Mucosa of descending colon (tissue), 3 donors: ENCODE measurements around the gene USP5. TPM values are rescaled to one million over a fixed set of nuclear protein-coding genes. Genes with fewer than 3 reads are reported as not detected.

Source experiments
- ATAC-seq: fragments of 200-7000 bp; cut with Tn5 transposase; one replicate; pipeline ENCODE4 v1.9.1; 2020; ENCODE audit warnings: mild to moderate bottlenecking, moderate library complexity
- DNase-seq, 3 donors: peaks; one replicate each; pipeline ENCODE4 v3.0.0-alpha.2; 2020
- H3K36me3 ChIP-seq: fragments of 200-600 bp; one replicate; pipeline ENCODE4 v1.8.0; 2021; ENCODE audit warnings: low read depth, mild to moderate bottlenecking
- H3K4me1 ChIP-seq: fragments of 200-600 bp; one replicate; pipeline ENCODE4 v1.8.0; 2021; ENCODE audit warnings: low read depth, mild to moderate bottlenecking
- H3K4me3 ChIP-seq: fragments of 200-600 bp; one replicate; pipeline ENCODE4 v1.8.0; 2021; ENCODE audit warnings: mild to moderate bottlenecking
- H3K9me3 ChIP-seq: fragments of 200-600 bp; one replicate; pipeline ENCODE4 v1.8.0; 2021; ENCODE audit warnings: mild to moderate bottlenecking
- intact Hi-C, 2 donors: fragments of 100-400 bp; cut with DNase I in 1 of 2; cut with micrococcal nuclease in 1 of 2; formaldehyde crosslinking; loops; one replicate each; pipeline versions ENCODE4 v1.11.0 to v1.11.1; 2022; cut with DNase I, micrococcal nuclease
- long read RNA-seq, 2 donors: library from polyadenylated mRNA; unstranded; transcript quantifications; one replicate each; pipeline ENCODE4 v2.0.0, GENCODE V29; 2019 to 2021
- total RNA-seq, 3 donors: library from RNA; stranded (reverse); fragmentation: NEBNext Ultra II Directional in 2 of 3; extraction: Animal tissue kit (Norgen Biotek cat#: 25700) in 2 of 3; gene quantifications; one replicate each; pipeline versions ENCODE4 v1.2.1 to v1.2.4, GENCODE V29; 2021 to 2023
- TF ChIP-seq, protein P1 (sequence below): fragments of 200-600 bp; IDR thresholded peaks from one replicate; pipeline ENCODE4 v1.8.0; 2022; ENCODE audit warnings: antibody characterized with exemption, mild to moderate bottlenecking
- donor health status: DM: no; HTN: no; CAD: no; lungs with moderate emphysema.
- donor health status: DM: no; HTN: no; CAD: no.
- donor health status: DM: no; HTN: yes; CAD: no.

The USP5 gene, protein sequence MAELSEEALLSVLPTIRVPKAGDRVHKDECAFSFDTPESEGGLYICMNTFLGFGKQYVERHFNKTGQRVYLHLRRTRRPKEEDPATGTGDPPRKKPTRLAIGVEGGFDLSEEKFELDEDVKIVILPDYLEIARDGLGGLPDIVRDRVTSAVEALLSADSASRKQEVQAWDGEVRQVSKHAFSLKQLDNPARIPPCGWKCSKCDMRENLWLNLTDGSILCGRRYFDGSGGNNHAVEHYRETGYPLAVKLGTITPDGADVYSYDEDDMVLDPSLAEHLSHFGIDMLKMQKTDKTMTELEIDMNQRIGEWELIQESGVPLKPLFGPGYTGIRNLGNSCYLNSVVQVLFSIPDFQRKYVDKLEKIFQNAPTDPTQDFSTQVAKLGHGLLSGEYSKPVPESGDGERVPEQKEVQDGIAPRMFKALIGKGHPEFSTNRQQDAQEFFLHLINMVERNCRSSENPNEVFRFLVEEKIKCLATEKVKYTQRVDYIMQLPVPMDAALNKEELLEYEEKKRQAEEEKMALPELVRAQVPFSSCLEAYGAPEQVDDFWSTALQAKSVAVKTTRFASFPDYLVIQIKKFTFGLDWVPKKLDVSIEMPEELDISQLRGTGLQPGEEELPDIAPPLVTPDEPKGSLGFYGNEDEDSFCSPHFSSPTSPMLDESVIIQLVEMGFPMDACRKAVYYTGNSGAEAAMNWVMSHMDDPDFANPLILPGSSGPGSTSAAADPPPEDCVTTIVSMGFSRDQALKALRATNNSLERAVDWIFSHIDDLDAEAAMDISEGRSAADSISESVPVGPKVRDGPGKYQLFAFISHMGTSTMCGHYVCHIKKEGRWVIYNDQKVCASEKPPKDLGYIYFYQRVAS
- total RNA-seq = 10 to 100 TPM; 65.9 to 80.7 (median 79.7) TPM
- long read RNA-seq, donor 1, transcript USP5-202 (20 exons, 3,083 nt) = major isoform, 126 of 177 reads
- long read RNA-seq, donor 1, transcript USP5-201 (20 exons, 3,181 nt) = minor isoform, 19 of 177 reads
- long read RNA-seq, donor 1, partial matches to known transcripts = 14 of 177 reads
- long read RNA-seq, donor 1, other reads (novel, unspliced or antisense) = 16 of 177 reads
- long read RNA-seq, donor 2, transcript USP5-202 (20 exons, 3,083 nt) = major isoform, 25 of 29 reads
- long read RNA-seq, donor 2, partial matches to known transcripts = 2 of 29 reads
- long read RNA-seq, donor 2, other reads (novel, unspliced or antisense) = 1 of 29 reads

DNA sequence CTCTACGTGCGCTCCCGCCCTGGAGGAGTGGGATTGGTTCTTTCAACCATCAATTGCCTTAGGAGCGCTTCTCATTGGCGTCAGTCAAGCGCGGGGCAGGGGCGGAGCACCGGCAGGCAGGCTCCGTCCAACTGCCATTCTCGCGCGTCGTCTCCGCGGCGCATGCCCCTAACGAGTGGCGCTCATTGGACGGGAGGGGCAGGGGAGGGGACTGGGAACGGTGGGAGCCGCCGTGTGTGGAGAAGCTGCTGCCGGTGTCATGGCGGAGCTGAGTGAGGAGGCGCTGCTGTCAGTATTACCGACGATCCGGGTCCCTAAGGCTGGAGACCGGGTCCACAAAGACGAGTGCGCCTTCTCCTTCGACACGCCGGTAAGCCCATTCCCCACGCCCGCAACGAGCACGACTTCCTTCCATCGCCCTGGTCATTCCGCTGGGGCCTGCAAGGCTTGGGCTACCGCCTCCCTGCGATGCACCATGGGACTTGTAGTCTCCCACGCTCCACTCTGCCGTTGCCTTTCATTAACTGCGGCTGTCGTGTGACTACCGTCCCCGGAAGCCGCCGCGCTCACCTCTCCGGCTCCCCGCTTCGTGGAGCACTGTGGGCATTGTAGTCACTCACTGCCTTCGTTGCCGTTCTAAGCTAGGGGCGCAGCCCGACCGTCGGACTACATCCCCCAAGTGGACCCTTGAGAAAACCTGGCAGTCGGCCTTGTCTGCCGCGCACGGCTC, at the start of gene USP5:
USP5 (plus strand) TSS at position 230 of the 730 bp plus-strand sequence; CDS start at position 260, 30 bp downstream.
- Histone ChIP-seq H3K36me3 (no peaks in the 10 kb centered on the region), H3K4me1 (peaks cover 19% of the 10 kb centered on the region), H3K9me3 (no peaks in the 10 kb centered on the region), H3K4me3 (peak within 1 kb of the TSS; percentile 33)
- intact Hi-C loops = no loop called here
- DNase-seq (peak; percentile 98 to 100 (median 98)), ATAC-seq (peak; percentile 87)
- TF ChIP-seq, protein P1, sequence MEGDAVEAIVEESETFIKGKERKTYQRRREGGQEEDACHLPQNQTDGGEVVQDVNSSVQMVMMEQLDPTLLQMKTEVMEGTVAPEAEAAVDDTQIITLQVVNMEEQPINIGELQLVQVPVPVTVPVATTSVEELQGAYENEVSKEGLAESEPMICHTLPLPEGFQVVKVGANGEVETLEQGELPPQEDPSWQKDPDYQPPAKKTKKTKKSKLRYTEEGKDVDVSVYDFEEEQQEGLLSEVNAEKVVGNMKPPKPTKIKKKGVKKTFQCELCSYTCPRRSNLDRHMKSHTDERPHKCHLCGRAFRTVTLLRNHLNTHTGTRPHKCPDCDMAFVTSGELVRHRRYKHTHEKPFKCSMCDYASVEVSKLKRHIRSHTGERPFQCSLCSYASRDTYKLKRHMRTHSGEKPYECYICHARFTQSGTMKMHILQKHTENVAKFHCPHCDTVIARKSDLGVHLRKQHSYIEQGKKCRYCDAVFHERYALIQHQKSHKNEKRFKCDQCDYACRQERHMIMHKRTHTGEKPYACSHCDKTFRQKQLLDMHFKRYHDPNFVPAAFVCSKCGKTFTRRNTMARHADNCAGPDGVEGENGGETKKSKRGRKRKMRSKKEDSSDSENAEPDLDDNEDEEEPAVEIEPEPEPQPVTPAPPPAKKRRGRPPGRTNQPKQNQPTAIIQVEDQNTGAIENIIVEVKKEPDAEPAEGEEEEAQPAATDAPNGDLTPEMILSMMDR = no peak

DNA sequence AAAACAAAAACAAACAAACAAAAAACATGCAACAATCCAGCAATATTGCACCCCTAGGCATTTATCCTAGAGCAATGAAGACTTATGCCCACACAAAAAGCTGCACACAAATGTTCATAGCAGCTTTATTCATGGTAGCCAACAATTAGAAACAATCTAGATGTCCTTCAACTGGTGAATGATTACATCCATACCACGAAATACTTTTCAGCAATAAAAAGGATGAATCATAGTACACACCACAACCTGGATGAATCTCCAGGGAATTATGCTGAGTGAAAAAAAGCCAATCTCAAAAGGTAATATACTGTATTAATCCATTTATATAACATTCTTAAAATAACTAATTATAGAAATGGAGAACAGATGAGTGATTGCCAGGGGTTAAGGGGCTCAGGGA, 44.8 kb upstream of the USP5 start:
- intact Hi-C loops = no loop called here
- no peaks in the 10 kb centered on the region for H3K4me1 ChIP-seq
- DNase-seq (no peak), ATAC-seq (peak; percentile 44)
- H3K4me3 ChIP-seq = no peak overlapping the region
- H3K36me3 ChIP-seq = no peaks in the 10 kb centered on the region
- TF ChIP-seq, protein P1 = no peak
- no peaks in the 10 kb centered on the region for H3K9me3 ChIP-seq

DNA sequence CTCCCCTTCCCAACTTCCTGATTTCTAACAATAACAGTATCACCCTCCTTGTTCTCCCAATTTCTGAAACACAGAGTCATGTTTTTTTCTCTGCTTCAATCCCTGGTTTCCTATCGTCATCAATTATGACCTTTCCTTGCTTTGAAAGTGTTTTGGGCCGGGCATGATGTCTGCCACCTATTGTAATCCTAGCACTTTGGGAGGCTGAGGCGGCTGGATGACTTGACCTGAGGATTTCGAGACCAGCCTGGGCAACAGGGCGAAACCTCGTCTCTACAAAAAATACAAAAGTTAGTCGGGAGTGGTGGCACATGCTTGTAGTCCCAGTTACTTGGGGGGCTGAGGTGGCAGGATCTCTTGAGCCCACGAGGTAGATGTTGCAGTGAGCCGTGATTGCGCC, 42.9 kb upstream of the USP5 start:
- no peak overlapping the region for H3K4me3 ChIP-seq
- ATAC-seq = no peak
- no peaks in the 10 kb centered on the region for H3K4me1 ChIP-seq
- DNase-seq = no peak
- TF ChIP-seq, protein P1 = no peak
- intact Hi-C loops = no loop called here
- H3K9me3 ChIP-seq = no peaks in the 10 kb centered on the region
- no peaks in the 10 kb centered on the region for H3K36me3 ChIP-seq

DNA sequence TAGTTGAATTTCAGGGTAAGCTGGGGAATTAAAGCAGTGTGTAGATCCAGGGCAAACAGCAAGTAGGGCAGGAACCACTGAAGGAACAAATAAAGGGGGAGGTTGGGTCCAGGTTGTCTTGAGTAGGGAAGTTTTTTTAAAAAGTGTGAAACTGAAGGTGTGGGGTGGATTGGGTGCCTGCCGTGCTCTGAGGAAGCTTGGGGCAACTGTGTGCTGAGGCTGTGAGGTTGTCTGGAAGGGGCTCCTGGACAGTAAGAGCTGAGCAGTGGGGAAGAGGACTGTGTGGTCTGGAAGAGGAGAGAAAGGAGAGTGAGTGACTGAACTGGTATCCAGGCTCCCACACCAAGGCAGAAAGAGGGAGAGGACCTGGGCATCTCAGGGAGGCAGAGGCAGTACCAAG, 41.2 kb upstream of the USP5 start:
- no peaks in the 10 kb centered on the region for H3K36me3 ChIP-seq
- DNase-seq (no peak), ATAC-seq (no peak)
- TF ChIP-seq, protein P1 = no peak
- H3K4me1 ChIP-seq = no peaks in the 10 kb centered on the region
- H3K4me3 ChIP-seq = no peak overlapping the region
- intact Hi-C loops = no loop called here
- H3K9me3 ChIP-seq = no peaks in the 10 kb centered on the region

DNA sequence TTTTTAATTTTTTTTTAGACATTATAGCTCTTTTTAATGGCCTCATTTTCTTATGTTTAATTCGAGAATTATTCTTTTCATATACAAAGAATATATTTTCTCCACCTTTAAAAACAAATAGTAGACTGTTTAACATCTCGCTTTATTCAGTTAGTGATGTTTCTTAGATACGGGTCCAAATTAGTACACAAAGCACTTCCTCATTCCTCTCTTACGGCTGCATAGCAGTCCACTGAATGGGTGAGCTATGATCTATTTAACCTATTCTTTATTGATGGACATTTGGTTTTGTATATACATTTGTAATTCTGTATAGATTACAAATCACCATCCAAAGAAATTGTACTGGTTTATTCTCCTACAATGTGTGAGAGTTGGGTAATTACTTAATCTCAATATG, 38.6 kb upstream of the USP5 start:
- DNase-seq (no peak), ATAC-seq (no peak)
- Histone ChIP-seq H3K36me3 (no peaks in the 10 kb centered on the region), H3K4me1 (no peaks in the 10 kb centered on the region), H3K4me3 (no peak overlapping the region), H3K9me3 (no peaks in the 10 kb centered on the region)
- TF ChIP-seq, protein P1 = no peak
- intact Hi-C loops = no loop called here
